Loucy (cell line): ENCODE data around the gene PXMP4.
A peak's percentile ranks its signal among the peaks of the same experiment; 100 is the strongest.

ENCODE experiments used
- H2AFZ ChIP-seq: fragments of 200-600 bp; sonication (generic); 2 replicates; pipeline ENCODE4 v1.6.0; 2016; ENCODE audit warnings: antibody characterized with exemption, mild to moderate bottlenecking, low read length, moderate library complexity
- H3F3A ChIP-seq: fragments of 200-600 bp; 2 replicates; pipeline ENCODE4 v1.6.0; 2016; ENCODE audit warnings: antibody characterized with exemption, low read depth, mild to moderate bottlenecking
- H3K27me3 ChIP-seq: fragments of 200-600 bp; sonication (generic); 2 replicates; pipeline ENCODE4 v1.6.1; 2014; ENCODE audit warnings: low read length, mild to moderate bottlenecking; ENCODE audit not compliant: insufficient read depth, poor library complexity, severe bottlenecking
- H3K36me3 ChIP-seq: fragments of 200-600 bp; sonication (generic); 2 replicates; pipeline ENCODE4 v1.6.1; 2016; ENCODE audit warnings: low read length; ENCODE audit not compliant: insufficient read depth
- H3K4me1 ChIP-seq: fragments of 200-600 bp; sonication (generic); 2 replicates; pipeline ENCODE4 v1.5.1; 2014; ENCODE audit warnings: low read length, mild to moderate bottlenecking; ENCODE audit not compliant: insufficient read depth, poor library complexity, severe bottlenecking
- H3K4me2 ChIP-seq: fragments of 200-600 bp; sonication (generic); 2 replicates; pipeline ENCODE4 v1.6.0; 2014; ENCODE audit warnings: antibody characterized with exemption, low read length, low read depth, mild to moderate bottlenecking; ENCODE audit not compliant: poor library complexity, severe bottlenecking
- H3K4me3 ChIP-seq: fragments of 200-600 bp; sonication (generic); 2 replicates; pipeline ENCODE4 v1.5.1; 2014; ENCODE audit warnings: low read length, mild to moderate bottlenecking, mixed read lengths; ENCODE audit not compliant: poor library complexity, severe bottlenecking
- H3K79me2 ChIP-seq: fragments of 200-600 bp; sonication (generic); 2 replicates; pipeline ENCODE4 v1.6.1; 2014; ENCODE audit warnings: low read length; ENCODE audit not compliant: insufficient read depth
- H3K9ac ChIP-seq: fragments of 200-600 bp; sonication (generic); 2 replicates; pipeline ENCODE4 v1.6.0; 2014; ENCODE audit warnings: mild to moderate bottlenecking, low read depth, low read length, moderate library complexity; ENCODE audit not compliant: poor library complexity, severe bottlenecking
- H3K9me2 ChIP-seq: fragments of 200-600 bp; sonication (generic); replicated peaks from 2 replicates; pipeline ENCODE4 v1.6.1; 2016; ENCODE audit warnings: low read depth, low read length, mixed read lengths
- H3K9me3 ChIP-seq: fragments of 200-600 bp; sonication (generic); 2 replicates; pipeline ENCODE4 v1.6.1; 2014; ENCODE audit warnings: mild to moderate bottlenecking, antibody characterized with exemption, low read length, low read depth; ENCODE audit not compliant: insufficient read depth
- H4K20me1 ChIP-seq: fragments of 200-600 bp; sonication (generic); 2 replicates; pipeline ENCODE4 v1.6.0; 2014; ENCODE audit warnings: antibody characterized with exemption, low read length, mild to moderate bottlenecking; ENCODE audit not compliant: insufficient read depth, poor library complexity, severe bottlenecking
- CTCF ChIP-seq: fragments of 200-600 bp; sonication (generic); conservative IDR thresholded peaks from 2 replicates; pipeline ENCODE4 v1.5.1; 2014; ENCODE audit warnings: mild to moderate bottlenecking, antibody characterized with exemption, low read length
- EZH2phosphoT487 ChIP-seq: fragments of 200-600 bp; IDR thresholded peaks from 2 replicates; pipeline ENCODE4 v1.6.1; 2018; ENCODE audit warnings: antibody characterized with exemption, mild to moderate bottlenecking, moderate library complexity, borderline replicate concordance

PXMP4 gene

GRCh38 chr20:33730946-33731692, 11.0 kb upstream of the PXMP4 start:
- Histone ChIP-seq H3K4me3 (peak overlapping the region; percentile 63), H3K4me2 (peak overlapping the region; percentile 65), H3K4me1 (peaks cover 15% of the 10 kb centered on the region), H4K20me1 (no peaks in the 10 kb centered on the region), H3F3A (no peaks in the 10 kb centered on the region), H3K36me3 (no peaks in the 10 kb centered on the region), H3K9ac (peak overlapping the region; percentile 58), H3K27me3 (no peaks in the 10 kb centered on the region), H3K79me2 (no peaks in the 10 kb centered on the region), H3K9me2 (no peaks in the 10 kb centered on the region), H3K9me3 (peaks cover 2% of the 10 kb centered on the region), H2AFZ (peak overlapping the region; percentile 73)
- no peak for TF ChIP-seq EZH2phosphoT487
- TF ChIP-seq CTCF, result no peak

- no peaks in the 10 kb centered on the region for H3K9me2 ChIP-seq
- H3F3A ChIP-seq, result no peaks in the 10 kb centered on the region
Observed at GRCh38 chr20:33729101-33729500, 9.0 kb upstream of the PXMP4 start.

GRCh38 chr20:33728463-33728862, 8.4 kb upstream of the PXMP4 start:
- H3K9me2 ChIP-seq, result no peaks in the 10 kb centered on the region
- H3K4me2 ChIP-seq, result no peak overlapping the region
- H3K27me3 ChIP-seq, result no peaks in the 10 kb centered on the region
- no peaks in the 10 kb centered on the region for H4K20me1 ChIP-seq
- H3F3A ChIP-seq, result no peaks in the 10 kb centered on the region
- H2AFZ ChIP-seq, result no peak overlapping the region
- no peaks in the 10 kb centered on the region for H3K36me3 ChIP-seq
- H3K4me3 ChIP-seq, result no peak overlapping the region
- peaks cover 6% of the 10 kb centered on the region for H3K4me1 ChIP-seq
- no peaks in the 10 kb centered on the region for H3K79me2 ChIP-seq
- no peak overlapping the region for H3K9ac ChIP-seq
- no peaks in the 10 kb centered on the region for H3K9me3 ChIP-seq
- TF ChIP-seq EZH2phosphoT487 (no peak), CTCF (no peak)

More at GRCh38 chr20:33729101-33729500, 9.0 kb upstream of the PXMP4 start:
- no peaks in the 10 kb centered on the region for H3K9me3 ChIP-seq
- no peaks in the 10 kb centered on the region for H3K36me3 ChIP-seq
- H4K20me1 ChIP-seq, result no peaks in the 10 kb centered on the region
- H2AFZ ChIP-seq, result no peak overlapping the region
- no peak overlapping the region for H3K4me3 ChIP-seq
- H3K9ac ChIP-seq, result no peak overlapping the region
- no peaks in the 10 kb centered on the region for H3K27me3 ChIP-seq
- H3K4me2 ChIP-seq, result no peak overlapping the region
- no peaks in the 10 kb centered on the region for H3K79me2 ChIP-seq
- H3K4me1 ChIP-seq, result peaks cover 12% of the 10 kb centered on the region
- TF ChIP-seq EZH2phosphoT487 (no peak), CTCF (no peak)
